Epithelial cell of proximal tubule (primary cell): Measurements from ENCODE around the gene CYB5RL. TPM values are rescaled to one million over a fixed set of nuclear protein-coding genes. Genes with fewer than 3 reads are reported as not detected.
"Not testable (repeated sequence)": the region's sequence is repeated elsewhere in the genome, so short reads cannot be mapped to it uniquely, and the experiment has no call there.

Experiments used
- DNase-seq: peaks from one replicate; pipeline ENCODE4 v3.0.0-alpha.2; 2011; ENCODE audit warnings: low read depth
- H3K4me3 ChIP-seq: 2 replicates; pipeline ENCODE4 v1.5.1; 2011; ENCODE audit warnings: low read depth, mild to moderate bottlenecking, low read length
- CTCF ChIP-seq: conservative IDR thresholded peaks from 2 replicates; pipeline ENCODE4 v1.5.1; 2012; ENCODE audit warnings: low read depth, mild to moderate bottlenecking, low read length
- total RNA-seq: library from RNA; depleted of rRNA; stranded (reverse); fragments of >200 nt; gene quantifications from 2 replicates; pipeline ENCODE4 v1.2.3, GENCODE V29; 2015

The CYB5RL gene
- total RNA-seq, 1 donor from 2014 or later: 2.8 TPM

GRCh38 chr1:54168206-54168965, 31.4 kb downstream of the CYB5RL start:
- no peak for TF ChIP-seq CTCF
- no peak overlapping the region for H3K4me3 ChIP-seq
- no peak for DNase-seq

- TF ChIP-seq CTCF: no peak
- DNase-seq: no peak
- H3K4me3 ChIP-seq: no peak overlapping the region
Measured at GRCh38 chr1:54167422-54168139, 32.2 kb downstream of the CYB5RL start.

- H3K4me3 ChIP-seq, DNase-seq: not testable (repeated sequence)
Measured at GRCh38 chr1:54166357-54166756, 33.5 kb downstream of the CYB5RL start.

GRCh38 chr1:54165146-54165545, 34.7 kb downstream of the CYB5RL start:
- no peak for TF ChIP-seq CTCF

GRCh38 chr1:54163573-54163972, 36.3 kb downstream of the CYB5RL start:
- no peak for TF ChIP-seq CTCF
- no peak for DNase-seq
- no peak overlapping the region for H3K4me3 ChIP-seq

More at GRCh38 chr1:54165146-54165545, 34.7 kb downstream of the CYB5RL start:
- DNase-seq: no peak
- H3K4me3 ChIP-seq: no peak overlapping the region

- DNase-seq: no peak
- no peak overlapping the region for H3K4me3 ChIP-seq
- no peak for TF ChIP-seq CTCF
Measured at GRCh38 chr1:54163051-54163450, 36.8 kb downstream of the CYB5RL start.

- no peak overlapping the region for H3K4me3 ChIP-seq
- no peak for TF ChIP-seq CTCF
- no peak for DNase-seq
Measured at GRCh38 chr1:54161495-54162168, 38.2 kb downstream of the CYB5RL start.
